ENCODE data around the gene TUBA8. TPM values are rescaled to one million over a fixed set of nuclear protein-coding genes. Genes with fewer than 3 reads are reported as not detected.
"Not testable (repeated sequence)": the region's sequence is repeated elsewhere in the genome, so short reads cannot be mapped to it uniquely, and the experiment has no call there.

The TUBA8 gene
- total RNA-seq, 2 donors from 2014 or later = 0.41 to 2.2 TPM

GRCh38 chr22:18118345-18118915, 7.8 kb downstream of the TUBA8 start:
- ATAC-seq (ENCODE audit: insufficient number of reproducible peaks, low FRiP score, low read depth) = no peak

DNA sequence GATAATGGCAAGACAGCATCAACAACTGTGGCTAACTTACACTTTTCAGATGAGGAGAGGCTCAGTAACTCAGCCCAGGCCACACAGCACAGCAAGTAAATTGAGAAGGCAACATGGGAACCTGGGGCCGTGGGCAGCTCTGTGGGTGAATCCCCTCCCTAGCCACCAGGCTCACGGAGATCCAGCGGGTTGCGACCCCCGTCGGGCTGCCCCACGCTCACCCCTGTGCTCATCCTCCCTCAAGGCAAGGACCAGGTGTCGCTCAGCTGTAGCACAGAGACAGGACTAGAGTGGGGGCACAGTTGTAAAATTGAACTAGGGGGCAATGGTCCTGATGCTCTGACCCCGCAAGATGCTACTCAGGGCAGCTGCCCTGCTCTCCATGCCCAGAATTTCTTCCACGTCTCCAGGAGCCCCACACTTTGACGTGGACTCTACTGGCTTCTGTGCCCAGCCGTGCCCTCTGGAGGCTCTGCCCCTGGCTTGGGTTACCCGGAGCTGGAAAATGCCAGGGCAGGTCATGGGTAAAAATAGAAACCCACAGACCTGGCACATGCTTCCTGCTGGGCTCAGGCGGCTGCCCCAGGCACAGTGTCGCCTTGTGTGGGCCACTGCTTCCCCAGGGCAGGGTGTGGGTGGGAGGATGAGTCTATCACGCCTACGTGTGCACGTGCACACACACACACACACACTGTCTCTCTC, 9.0 kb downstream of the TUBA8 start:
- Histone ChIP-seq H3K4me3 (no peak overlapping the region), H3K36me3 (no peaks in the 10 kb centered on the region), H3K9me3 (no peaks in the 10 kb centered on the region), H3K27ac (no peak overlapping the region), H3K4me1 (ENCODE audit: control insufficient read depth in 1 of 2, low read depth in 2 of 2) (no peaks in the 10 kb centered on the region), H3K27me3 (replicated peaks; ENCODE audit: insufficient read depth) (no peaks in the 10 kb centered on the region)
- no peak for DNase-seq (ENCODE audit: low spot score)
- no peak for ATAC-seq (ENCODE audit: insufficient number of reproducible peaks, low FRiP score, low read depth)
- no peak for TF ChIP-seq CTCF (IDR thresholded peaks at IDR 0.05)

More at GRCh38 chr22:18118345-18118915, 7.8 kb downstream of the TUBA8 start:
- Histone ChIP-seq H3K9me3 (no peaks in the 10 kb centered on the region), H3K36me3 (no peaks in the 10 kb centered on the region), H3K27me3 (replicated peaks; ENCODE audit: insufficient read depth) (no peaks in the 10 kb centered on the region), H3K4me3 (no peak overlapping the region), H3K27ac (no peak overlapping the region), H3K4me1 (ENCODE audit: control insufficient read depth in 1 of 2, low read depth in 2 of 2) (no peaks in the 10 kb centered on the region)
- TF ChIP-seq CTCF (IDR thresholded peaks at IDR 0.05) = no peak
- DNase-seq (ENCODE audit: low spot score) = no peak

- Histone ChIP-seq H3K4me3 (no peak overlapping the region), H3K9me3 (no peaks in the 10 kb centered on the region), H3K27ac (no peak overlapping the region), H3K4me1 (ENCODE audit: control insufficient read depth in 1 of 2, low read depth in 2 of 2) (no peaks in the 10 kb centered on the region), H3K36me3 (no peaks in the 10 kb centered on the region), H3K27me3 (replicated peaks; ENCODE audit: insufficient read depth) (no peaks in the 10 kb centered on the region)
- DNase-seq (ENCODE audit: low spot score) = no peak
- TF ChIP-seq CTCF (IDR thresholded peaks at IDR 0.05) = no peak
- ATAC-seq (ENCODE audit: insufficient number of reproducible peaks, low FRiP score, low read depth) = no peak
Observed at GRCh38 chr22:18120857-18121256, 10.2 kb downstream of the TUBA8 start.

- H3K27ac ChIP-seq = no peak overlapping the region
- H3K4me1 ChIP-seq (ENCODE audit: control insufficient read depth in 1 of 2, low read depth in 2 of 2) = no peaks in the 10 kb centered on the region
- H3K9me3 ChIP-seq = no peaks in the 10 kb centered on the region
- no peak for ATAC-seq (ENCODE audit: insufficient number of reproducible peaks, low FRiP score, low read depth)
- no peaks in the 10 kb centered on the region for H3K27me3 ChIP-seq (replicated peaks; ENCODE audit: insufficient read depth)
- no peak for DNase-seq (ENCODE audit: low spot score)
- TF ChIP-seq CTCF (IDR thresholded peaks at IDR 0.05) = no peak
- H3K4me3 ChIP-seq = no peak overlapping the region
- H3K36me3 ChIP-seq = no peaks in the 10 kb centered on the region
Observed at GRCh38 chr22:18121506-18121905, 10.9 kb downstream of the TUBA8 start.

DNA sequence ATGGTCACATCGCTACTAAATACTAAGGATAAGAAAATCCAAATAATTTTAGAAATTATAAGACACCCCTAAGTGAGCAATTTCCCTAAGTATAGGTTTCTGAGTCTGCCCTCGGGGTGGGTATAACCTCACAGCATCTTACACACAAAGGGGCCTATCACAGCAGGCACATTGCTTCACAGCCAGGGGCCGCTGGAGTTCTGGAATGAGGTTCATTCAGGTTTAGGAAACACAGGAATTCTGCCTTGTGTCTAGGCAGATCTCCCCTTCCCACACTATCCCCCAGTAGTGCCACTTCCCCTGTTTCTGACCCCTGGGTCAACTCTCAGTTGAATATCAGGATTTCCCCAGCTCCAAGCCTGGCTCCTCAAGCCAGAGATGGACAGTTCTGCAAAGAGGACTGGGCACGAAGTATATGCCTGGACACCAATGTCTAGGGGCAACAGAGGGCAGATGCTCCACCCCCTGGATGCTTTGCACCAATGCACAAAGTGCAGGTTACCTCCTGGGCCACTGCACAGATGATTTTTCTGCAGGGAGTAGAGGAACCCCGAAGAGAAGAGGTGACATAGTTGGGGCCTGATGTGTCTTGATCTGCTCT, 11.4 kb downstream of the TUBA8 start:
- no peak for DNase-seq (ENCODE audit: low spot score)
- no peak for TF ChIP-seq CTCF (IDR thresholded peaks at IDR 0.05)
- no peaks in the 10 kb centered on the region for H3K27me3 ChIP-seq (replicated peaks; ENCODE audit: insufficient read depth)

DNA sequence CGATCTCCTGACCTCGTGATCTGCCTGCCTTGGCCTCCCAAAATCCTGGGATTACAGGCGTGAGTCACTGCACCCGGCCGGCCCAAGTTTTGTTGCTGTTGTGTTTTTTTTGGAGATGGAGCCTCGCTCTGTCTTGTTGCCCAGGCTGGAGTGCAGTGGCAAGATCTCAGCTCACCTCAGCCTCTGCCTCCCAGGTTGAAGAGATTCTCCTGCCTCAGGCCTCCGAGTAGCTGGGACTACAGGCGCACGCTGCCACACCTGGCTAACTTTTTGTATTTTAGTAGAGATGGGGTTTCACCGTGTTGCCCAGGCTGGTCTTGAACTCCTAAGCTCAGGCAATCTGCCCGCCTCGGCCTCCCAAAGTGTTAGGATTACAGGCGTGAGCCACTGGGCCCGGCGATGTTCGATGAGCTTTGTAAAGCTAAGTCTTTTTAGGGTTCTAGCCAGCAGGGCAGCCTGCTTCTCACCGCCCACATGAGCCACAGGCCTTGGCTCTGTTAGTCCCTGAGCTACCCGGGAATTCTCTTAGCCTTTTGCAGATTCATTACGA, 12.9 kb downstream of the TUBA8 start:
- DNase-seq (ENCODE audit: low spot score); H3K4me3 ChIP-seq; H3K27ac ChIP-seq; ATAC-seq (ENCODE audit: insufficient number of reproducible peaks, low FRiP score, low read depth); H3K4me1 ChIP-seq (ENCODE audit: control insufficient read depth in 1 of 2, low read depth in 2 of 2); H3K36me3 ChIP-seq; H3K27me3 ChIP-seq (replicated peaks; ENCODE audit: insufficient read depth); H3K9me3 ChIP-seq: not testable (repeated sequence)

More for the DNA sequence above, 11.4 kb downstream of the TUBA8 start:
- H3K27ac ChIP-seq = no peak overlapping the region
- no peak overlapping the region for H3K4me3 ChIP-seq
- no peaks in the 10 kb centered on the region for H3K4me1 ChIP-seq (ENCODE audit: control insufficient read depth in 1 of 2, low read depth in 2 of 2)
- no peak for ATAC-seq (ENCODE audit: insufficient number of reproducible peaks, low FRiP score, low read depth)
- no peaks in the 10 kb centered on the region for H3K9me3 ChIP-seq
- no peaks in the 10 kb centered on the region for H3K36me3 ChIP-seq
